Measurements from ENCODE around the gene SH2D3A.

GRCh38 chr19:6717441-6717971 is 49.7 kb downstream of the SH2D3A start:
- no peak for TF ChIP-seq CTCF (conservative IDR thresholded peaks at IDR 0.05 in 1 of 2, IDR thresholded peaks at IDR 0.05 in 1 of 2; ENCODE audit: low read depth in 1 of 2, low read length in 2 of 2)
- TF ChIP-seq EZH2 (IDR thresholded peaks at IDR 0.05; ENCODE audit: low read length, missing control alignments) = no peak

All from fibroblast of lung (primary cell).